IMR-90 (cell line): ENCODE measurements around the gene AHCYL2. TPM values are rescaled to one million over a fixed set of nuclear protein-coding genes. Genes with fewer than 3 reads are reported as not detected.

ENCODE experiments used
- ATAC-seq: fragments of 200-7000 bp; cut with Tn5 transposase; 2 replicates; pipeline ENCODE4 v1.9.1; 2020; ENCODE audit warnings: low read depth, mild to moderate bottlenecking, moderate library complexity
- BruUV-seq: library from RNA; stranded (reverse); fragments of 400-500 nt; replicated peaks from 2 replicates; lab custom pipeline; 2021; lab: Mats Ljungman, UMichigan
- CTCF ChIA-PET: fragments of 300-600 bp; formaldehyde crosslinking; extraction: SDS; loops from one replicate; lab custom pipeline; 2021; ENCODE audit warnings: antibody characterized with exemption; lab: Yijun Ruan, JAX
- POLR2A ChIA-PET: fragments of 300-600 bp; sonication (Branson Sonifier 250); formaldehyde crosslinking; loops from one replicate; lab custom pipeline; 2022; ENCODE audit warnings: antibody characterized with exemption; ENCODE audit not compliant: unreplicated experiment; lab: Charles Lee
- DNase-seq: peaks from one replicate; pipeline ENCODE4 v3.0.0; 2013
- H2AFZ ChIP-seq: replicated peaks from 2 replicates; pipeline ENCODE3; 2013; ENCODE audit warnings: low read length, mild to moderate bottlenecking; ENCODE audit not compliant: poor library complexity
- H2AK5ac ChIP-seq: 2 replicates; pipeline ENCODE4 v1.6.1; 2013; ENCODE audit warnings: low read depth, low read length, inconsistent platforms
- H2AK9ac ChIP-seq: replicated peaks from 2 replicates; pipeline ENCODE3; 2013; ENCODE audit warnings: mild to moderate bottlenecking, low read depth, low read length, moderate library complexity; ENCODE audit not compliant: poor library complexity
- H2BK120ac ChIP-seq: 2 replicates; pipeline ENCODE4 v1.6.1; 2013; ENCODE audit warnings: low read depth, low read length, inconsistent platforms
- H2BK15ac ChIP-seq: 3 replicates; pipeline ENCODE4 v1.6.1; 2013; ENCODE audit warnings: low read depth, low read length, inconsistent platforms
- H2BK20ac ChIP-seq: 2 replicates; pipeline ENCODE4 v1.6.1; 2013; ENCODE audit warnings: low read depth, mild to moderate bottlenecking, inconsistent platforms, low read length, moderate library complexity
- H2BK5ac ChIP-seq: 2 replicates; pipeline ENCODE4 v1.6.1; 2013; ENCODE audit warnings: mild to moderate bottlenecking, low read depth, low read length, inconsistent platforms; ENCODE audit not compliant: poor library complexity, severe bottlenecking
- H3K14ac ChIP-seq: replicated peaks from 2 replicates; pipeline ENCODE4 v1.6.1; 2013; ENCODE audit warnings: low read depth, low read length, inconsistent platforms
- H3K18ac ChIP-seq: 2 replicates; pipeline ENCODE4 v1.6.1; 2013; ENCODE audit warnings: low read depth, low read length, control low read depth
- H3K23ac ChIP-seq: 2 replicates; pipeline ENCODE4 v1.6.1; 2013; ENCODE audit warnings: low read depth, low read length, inconsistent platforms
- H3K27ac ChIP-seq: 2 replicates; pipeline ENCODE4 v1.5.1; 2013; ENCODE audit warnings: mild to moderate bottlenecking, control low read depth, low read length; ENCODE audit not compliant: insufficient read depth
- H3K27me3 ChIP-seq: 2 replicates; pipeline ENCODE4 v1.6.1; 2013; ENCODE audit warnings: low read length; ENCODE audit not compliant: control insufficient read depth, insufficient read depth
- H3K36me3 ChIP-seq: 2 replicates; pipeline ENCODE4 v1.6.1; 2013; ENCODE audit warnings: low read length, mixed read lengths; ENCODE audit not compliant: control insufficient read depth, insufficient read depth
- H3K4ac ChIP-seq: 2 replicates; pipeline ENCODE4 v1.6.1; 2013; ENCODE audit warnings: low read depth, low read length, inconsistent platforms
- H3K4me1 ChIP-seq: 2 replicates; pipeline ENCODE4 v1.6.1; 2013; ENCODE audit warnings: low read length, mixed read lengths; ENCODE audit not compliant: control insufficient read depth, insufficient read depth
- H3K4me2 ChIP-seq: 2 replicates; pipeline ENCODE4 v1.6.1; 2013; ENCODE audit warnings: low read depth, mild to moderate bottlenecking, control low read depth, low read length, moderate library complexity
- H3K4me3 ChIP-seq: 2 replicates; pipeline ENCODE4 v1.5.1; 2013; ENCODE audit warnings: low read depth, mild to moderate bottlenecking, control low read depth, low read length, moderate library complexity; ENCODE audit not compliant: insufficient read depth
- H3K56ac ChIP-seq: 2 replicates; pipeline ENCODE4 v1.6.1; 2013; ENCODE audit warnings: low read length, inconsistent platforms; ENCODE audit not compliant: insufficient read depth; ENCODE audit errors: extremely low read depth
- H3K79me1 ChIP-seq, 2 experiments: 2 replicates each; pipeline ENCODE4 v1.6.1; 2013; ENCODE audit warnings: low read length in 2 of 2, inconsistent platforms in 1 of 2, low read depth in 1 of 2
- H3K9ac ChIP-seq: 2 replicates; pipeline ENCODE4 v1.6.1; 2013; ENCODE audit warnings: low read depth, low read length, control low read depth
- H3K9me1 ChIP-seq: 2 replicates; pipeline ENCODE4 v1.6.1; 2013; ENCODE audit warnings: low read length, inconsistent platforms; ENCODE audit not compliant: insufficient read depth
- H3K9me3 ChIP-seq: 2 replicates; pipeline ENCODE4 v1.6.1; 2013; ENCODE audit warnings: low read length; ENCODE audit not compliant: control insufficient read depth, insufficient read depth
- H4K20me1 ChIP-seq: 2 replicates; pipeline ENCODE4 v1.6.1; 2013; ENCODE audit warnings: low read length, inconsistent platforms; ENCODE audit not compliant: insufficient read depth
- H4K5ac ChIP-seq: 2 replicates; pipeline ENCODE4 v1.6.1; 2013; ENCODE audit warnings: mild to moderate bottlenecking, low read depth, low read length, control low read depth
- H4K8ac ChIP-seq, 2 experiments: 2 replicates each; pipeline ENCODE4 v1.6.1; 2013; ENCODE audit warnings: low read depth in 2 of 2, low read length in 2 of 2, control low read depth in 1 of 2, inconsistent platforms in 1 of 2
- H4K91ac ChIP-seq: 2 replicates; pipeline ENCODE4 v1.6.1; 2013; ENCODE audit warnings: low read depth, low read length, inconsistent platforms; ENCODE audit not compliant: insufficient read depth
- BHLHE40 ChIP-seq: fragments of 150-350 bp; IDR thresholded peaks from 2 replicates; pipeline ENCODE4 v1.6.1; 2016; ENCODE audit warnings: mild to moderate bottlenecking, low read depth, low read length
- CEBPB ChIP-seq: IDR thresholded peaks from 2 replicates; pipeline ENCODE4 v1.6.1; 2012; ENCODE audit warnings: low read depth, low read length, improper control_type of control experiment
- CHD1 ChIP-seq: IDR thresholded peaks from 2 replicates; pipeline ENCODE4 v1.6.1; 2012; ENCODE audit warnings: low read depth, low read length, improper control_type of control experiment
- CTCF ChIP-seq: conservative IDR thresholded peaks from 2 replicates; pipeline ENCODE4 v1.5.1; 2012; ENCODE audit warnings: mild to moderate bottlenecking, low read depth, low read length, improper control_type of control experiment
- ELK1 ChIP-seq: fragments of 150-350 bp; IDR thresholded peaks from 2 replicates; pipeline ENCODE4 v1.6.1; 2016; ENCODE audit warnings: low read depth, mild to moderate bottlenecking, low read length, moderate library complexity, borderline replicate concordance
- FOS ChIP-seq: fragments of 150-350 bp; IDR thresholded peaks from 2 replicates; pipeline ENCODE4 v1.6.1; 2016; ENCODE audit warnings: low read depth, low read length
- MAFK ChIP-seq: IDR thresholded peaks from 2 replicates; pipeline ENCODE4 v1.6.1; 2012; ENCODE audit warnings: low read depth, low read length, improper control_type of control experiment
- MAZ ChIP-seq: IDR thresholded peaks from 2 replicates; pipeline ENCODE4 v1.6.1; 2012; ENCODE audit warnings: low read depth, mild to moderate bottlenecking, low read length, improper control_type of control experiment, moderate library complexity, borderline replicate concordance
- MXI1 ChIP-seq: IDR thresholded peaks from 2 replicates; pipeline ENCODE4 v1.6.1; 2012; ENCODE audit warnings: low read depth, mild to moderate bottlenecking, low read length, moderate library complexity, borderline replicate concordance
- NFE2L2 ChIP-seq: fragments of 150-350 bp; IDR thresholded peaks from 2 replicates; pipeline ENCODE4 v1.6.1; 2016; ENCODE audit warnings: low read depth, mild to moderate bottlenecking, low read length
- POLR2A ChIP-seq: IDR thresholded peaks from 2 replicates; pipeline ENCODE4 v1.6.1; 2012; ENCODE audit warnings: mild to moderate bottlenecking, low read depth, low read length
- RAD21 ChIP-seq: IDR thresholded peaks from 2 replicates; pipeline ENCODE4 v1.6.1; 2012; ENCODE audit warnings: low read length, improper control_type of control experiment
- RFX5 ChIP-seq: IDR thresholded peaks from 2 replicates; pipeline ENCODE4 v1.8.0; 2012; ENCODE audit warnings: low read depth, mild to moderate bottlenecking, low read length, moderate library complexity
- SMC3 ChIP-seq: fragments of 150-350 bp; IDR thresholded peaks from 2 replicates; pipeline ENCODE4 v1.6.1; 2016; ENCODE audit warnings: low read depth, mild to moderate bottlenecking, antibody characterized with exemption, low read length, moderate library complexity
- USF2 ChIP-seq: fragments of 150-350 bp; IDR thresholded peaks from 2 replicates; pipeline ENCODE4 v1.6.1; 2017; ENCODE audit warnings: mild to moderate bottlenecking, antibody characterized with exemption, low read length, low read depth
- dilution Hi-C: fragments of 300-500 bp; cut with HindIII; formaldehyde crosslinking; loops from one replicate; pipeline ENCODE4 v1.14.3; 2018; ENCODE audit warnings: low sequenced_read_pairs; ENCODE audit not compliant: unreplicated experiment
- in situ Hi-C: fragments of 300-500 bp; cut with MboI; formaldehyde crosslinking; loops from 3 replicates; pipeline ENCODE4 v1.14.3; 2019; ENCODE audit warnings: low sequenced_read_pairs, inconsistent platforms, mixed read lengths
- intact Hi-C: fragments of 100-400 bp; cut with micrococcal nuclease; formaldehyde crosslinking; loops from 2 replicates; pipeline ENCODE4 v1.10.0; 2022
- polyA plus RNA-seq, 3 experiments: library from polyadenylated mRNA; depleted of rRNA; stranded (reverse); fragments of >200 nt; gene quantifications; 2 replicates each; pipeline ENCODE4 v1.2.3, GENCODE V29; 2012; ENCODE audit warnings: low replicate concordance in 1 of 3
- total RNA-seq: library from RNA; depleted of rRNA; stranded (reverse); fragments of >200 nt; gene quantifications from 2 replicates; pipeline ENCODE4 v1.2.3, GENCODE V29; 2012

The AHCYL2 gene
- total and polyA plus RNA-seq, 2 of the 4 experiments (the other 2 are of a cell fraction), result 5.7 to 7.6 TPM

DNA sequence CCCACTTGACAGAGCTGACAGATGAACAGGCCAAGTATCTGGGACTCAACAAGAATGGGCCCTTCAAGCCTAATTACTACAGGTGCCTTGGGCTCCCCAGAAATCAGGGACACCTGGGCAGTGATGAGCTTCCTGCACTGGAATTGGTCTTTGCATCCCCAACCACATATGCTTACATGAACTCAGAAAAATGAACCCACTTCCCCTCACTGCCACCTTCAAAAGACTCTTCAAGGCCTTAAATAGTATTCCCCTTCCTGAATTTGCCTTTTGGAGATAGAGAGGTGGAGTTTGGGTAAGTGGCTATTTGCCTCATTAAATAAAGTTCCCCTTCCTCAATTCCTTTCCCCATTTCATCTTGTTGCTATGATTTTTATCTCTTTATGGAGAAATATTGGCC, 201.7 kb downstream of the AHCYL2 start:
- no peak overlapping the region for H4K5ac ChIP-seq
- H2AK5ac ChIP-seq, result no peak overlapping the region
- ATAC-seq (no peak), DNase-seq (no peak)
- H3K14ac ChIP-seq, result no peak overlapping the region
- H3K36me3 ChIP-seq, result peaks cover 1% of the 10 kb centered on the region; the same call in 1 of the 2 replicates
- no peak overlapping the region for H4K91ac ChIP-seq
- H2BK20ac ChIP-seq, result no peak overlapping the region
- no peaks in the 10 kb centered on the region for H3K9me3 ChIP-seq
- no peak overlapping the region for H2BK15ac ChIP-seq
- no peaks in the 10 kb centered on the region; the same call in 1 of the 2 replicates for H3K27me3 ChIP-seq
- no peak overlapping the region for H3K27ac ChIP-seq
- H2BK120ac ChIP-seq, result no peak overlapping the region
- no peak overlapping the region for H2BK5ac ChIP-seq
- H2AK9ac ChIP-seq, result no peak overlapping the region
- no peak overlapping the region for H3K18ac ChIP-seq
- CTCF ChIA-PET, result no interaction called here
- dilution Hi-C loops, result no loop called here
- no peaks in the 10 kb centered on the region for H3K79me1 ChIP-seq
- no peaks in the 10 kb centered on the region for H4K20me1 ChIP-seq
- in situ Hi-C loops, result no loop called here
- no peak overlapping the region for H3K4me3 ChIP-seq
- intact Hi-C loops, result no loop called here
- no peak overlapping the region for H4K8ac ChIP-seq
- no peaks in the 10 kb centered on the region for H3K4me1 ChIP-seq
- H3K9ac ChIP-seq, result no peak overlapping the region
- BruUV-seq, result no TSS peak
- TF ChIP-seq FOS (no peak), NFE2L2 (no peak), SMC3 (no peak), BHLHE40 (no peak), USF2 (no peak), CEBPB (no peak), RFX5 (no peak), POLR2A (no peak), MXI1 (no peak), ELK1 (no peak), MAFK (no peak), CHD1 (no peak), MAZ (no peak), RAD21 (no peak), CTCF (no peak)
- no peak overlapping the region for H3K56ac ChIP-seq
- no peaks in the 10 kb centered on the region for H3K9me1 ChIP-seq
- H3K23ac ChIP-seq, result no peak overlapping the region
- POLR2A ChIA-PET, result no interaction called here
- no peak overlapping the region for H3K4me2 ChIP-seq
- H3K4ac ChIP-seq, result no peak overlapping the region
- H2AFZ ChIP-seq, result no peak overlapping the region
